Suppressor macrophage treated with lipopolysaccharide for 1 hour (primary cell): ENCODE results near the gene KCNJ10.
A peak's percentile ranks its signal among the peaks of the same experiment; 100 is the strongest.

ENCODE experiments used
- DNase-seq, 3 donors: peaks; one replicate each; pipeline ENCODE4 v3.0.0-alpha.2; 2020 to 2022

Gene KCNJ10

GRCh38 chr1:160021376-160022074, 48.4 kb downstream of the KCNJ10 start:
- DNase-seq: peak in 1 of 3 donors; percentile 20

- DNase-seq: no peak
Measured at GRCh38 chr1:160020196-160020595, 49.8 kb downstream of the KCNJ10 start.

- DNase-seq: peak; percentile 25 to 49 (median 38)
Measured at GRCh38 chr1:160018900-160019299, 51.1 kb downstream of the KCNJ10 start.

- no peak for DNase-seq
Measured at GRCh38 chr1:160018347-160018746, 51.6 kb downstream of the KCNJ10 start.

GRCh38 chr1:160017592-160017991, 52.4 kb downstream of the KCNJ10 start:
- DNase-seq: no peak

- DNase-seq: no peak
Measured at GRCh38 chr1:160011781-160012180, 58.2 kb downstream of the KCNJ10 start.

GRCh38 chr1:160009801-160010200, 60.2 kb downstream of the KCNJ10 start:
- no peak for DNase-seq

GRCh38 chr1:160009081-160009480, 60.9 kb downstream of the KCNJ10 start:
- peak; percentile 42 to 82 (median 43) for DNase-seq

GRCh38 chr1:160007577-160008200, 62.3 kb downstream of the KCNJ10 start:
- DNase-seq: peak; percentile 51 to 69 (median 60)

GRCh38 chr1:160006312-160006940, 63.5 kb downstream of the KCNJ10 start:
- DNase-seq: peak; percentile 75 to 87 (median 83)

- no peak for DNase-seq
Measured at GRCh38 chr1:160005070-160005469, 64.9 kb downstream of the KCNJ10 start.

GRCh38 chr1:160004425-160004824, 65.5 kb downstream of the KCNJ10 start:
- no peak for DNase-seq

- no peak for DNase-seq
Measured at GRCh38 chr1:160004001-160004400, 66.0 kb downstream of the KCNJ10 start.

- no peak for DNase-seq
Measured at GRCh38 chr1:160001440-160001839, 68.5 kb downstream of the KCNJ10 start.

- no peak for DNase-seq
Measured at GRCh38 chr1:159999204-159999603, 70.8 kb downstream of the KCNJ10 start.

GRCh38 chr1:159996653-159997052, 73.3 kb downstream of the KCNJ10 start:
- no peak for DNase-seq

- no peak for DNase-seq
Measured at GRCh38 chr1:159994896-159995295, 75.1 kb downstream of the KCNJ10 start.

- DNase-seq: no peak
Measured at GRCh38 chr1:159993911-159994310, 76.0 kb downstream of the KCNJ10 start.

GRCh38 chr1:159992161-159992560, 77.8 kb downstream of the KCNJ10 start:
- no peak for DNase-seq

- DNase-seq: peak; percentile 61 to 81 (median 72)
Measured at GRCh38 chr1:159991513-159991912, 78.4 kb downstream of the KCNJ10 start.

- no peak for DNase-seq
Measured at GRCh38 chr1:159990005-159990404, 80.0 kb downstream of the KCNJ10 start.

GRCh38 chr1:159989581-159989980, 80.4 kb downstream of the KCNJ10 start:
- DNase-seq: no peak

- DNase-seq: no peak
Measured at GRCh38 chr1:159988006-159988405, 82.0 kb downstream of the KCNJ10 start.

- DNase-seq: no peak
Measured at GRCh38 chr1:159987186-159987585, 82.8 kb downstream of the KCNJ10 start.
